Sigmoid colon (tissue), 4 donors: ENCODE measurements around the gene SLC9A9.

Source experiments
- CTCF ChIP-seq, 4 experiments: fragments of 450-650 bp in 3 of 4; fragments of 200-600 bp in 1 of 4; IDR thresholded peaks; one replicate each; pipeline ENCODE4 v1.5.1; 2016 to 2019; ENCODE audit warnings: antibody characterized with exemption in 4 of 4, mild to moderate bottlenecking in 3 of 4, moderate library complexity in 2 of 4
- EP300 ChIP-seq, 4 donors: sonication (generic); formaldehyde crosslinking; IDR thresholded peaks; one replicate each; pipeline ENCODE4 v1.6.1; 2017; ENCODE audit warnings: antibody characterized with exemption in 4 of 4
- POLR2A ChIP-seq, 2 donors: fragments of 450-650 bp; IDR thresholded peaks; one replicate each; pipeline ENCODE4 v1.6.1; 2016; ENCODE audit warnings: antibody characterized with exemption in 2 of 2, mild to moderate bottlenecking in 2 of 2, moderate library complexity in 2 of 2
- POLR2AphosphoS5 ChIP-seq, 4 donors: sonication (generic); formaldehyde crosslinking; IDR thresholded peaks; one replicate each; pipeline ENCODE4 v1.6.1; 2017; ENCODE audit warnings: antibody characterized with exemption in 4 of 4

GRCh38 chr3:143360244-143360643 lies 488.0 kb downstream of the SLC9A9 start:
- no peak for TF ChIP-seq CTCF (IDR thresholded peaks at IDR 0.05)
- TF ChIP-seq POLR2AphosphoS5 (IDR thresholded peaks at IDR 0.05), result no peak
- no peak for TF ChIP-seq POLR2A (IDR thresholded peaks at IDR 0.05)
- TF ChIP-seq EP300 (IDR thresholded peaks at IDR 0.05), result no peak
